Choroid plexus epithelial cell (primary cell): ENCODE data around the gene CDH10.

Source experiments
- DNase-seq: peaks from one replicate; pipeline ENCODE4 v3.0.0-alpha.2; 2010; ENCODE audit warnings: low read depth
- H3K4me3 ChIP-seq: 2 replicates; pipeline ENCODE4 v1.5.1; 2011; ENCODE audit warnings: low read depth, mild to moderate bottlenecking, control low read depth, low read length, moderate library complexity
- CTCF ChIP-seq: conservative IDR thresholded peaks from 2 replicates; pipeline ENCODE4 v1.5.1; 2011; ENCODE audit warnings: low read depth, mild to moderate bottlenecking, control low read depth, inconsistent platforms, low read length, moderate library complexity

Gene CDH10

GRCh38 chr5:24615159-24615558 lies 29.6 kb downstream of the CDH10 start:
- DNase-seq, result no peak
- no peak overlapping the region for H3K4me3 ChIP-seq
- TF ChIP-seq CTCF, result no peak

GRCh38 chr5:24609706-24610105 lies 35.1 kb downstream of the CDH10 start:
- TF ChIP-seq CTCF, result no peak
- no peak overlapping the region for H3K4me3 ChIP-seq
- no peak for DNase-seq

- no peak for TF ChIP-seq CTCF
- DNase-seq, result no peak
Observed at GRCh38 chr5:24606971-24607370, 37.8 kb downstream of the CDH10 start.

GRCh38 chr5:24602188-24602587 lies 42.6 kb downstream of the CDH10 start:
- H3K4me3 ChIP-seq, result no peak overlapping the region
- DNase-seq, result no peak
- TF ChIP-seq CTCF, result no peak

More at GRCh38 chr5:24606971-24607370, 37.8 kb downstream of the CDH10 start:
- no peak overlapping the region for H3K4me3 ChIP-seq

- H3K4me3 ChIP-seq, result no peak overlapping the region
- no peak for DNase-seq
- no peak for TF ChIP-seq CTCF
Observed at GRCh38 chr5:24598956-24599355, 45.8 kb downstream of the CDH10 start.

- TF ChIP-seq CTCF, result no peak
- H3K4me3 ChIP-seq, result no peak overlapping the region
- no peak for DNase-seq
Observed at GRCh38 chr5:24595329-24595728, 49.4 kb downstream of the CDH10 start.

- H3K4me3 ChIP-seq, result no peak overlapping the region
- DNase-seq, result no peak
- TF ChIP-seq CTCF, result no peak
Observed at GRCh38 chr5:24591426-24591825, 53.4 kb downstream of the CDH10 start.
